HG02759 (cell line): ENCODE results near the gene ADCK2.
"Not testable (repeated sequence)": the region's sequence is repeated elsewhere in the genome, so short reads cannot be mapped to it uniquely, and the experiment has no call there.

Experiments used
- ATAC-seq: cut with Tn5 transposase; IDR thresholded peaks from one replicate; pipeline ENCODE4 v1.9.1; 2021; ENCODE audit warnings: mild to moderate bottlenecking, moderate library complexity; ENCODE audit not compliant: unreplicated experiment

ADCK2 gene

DNA sequence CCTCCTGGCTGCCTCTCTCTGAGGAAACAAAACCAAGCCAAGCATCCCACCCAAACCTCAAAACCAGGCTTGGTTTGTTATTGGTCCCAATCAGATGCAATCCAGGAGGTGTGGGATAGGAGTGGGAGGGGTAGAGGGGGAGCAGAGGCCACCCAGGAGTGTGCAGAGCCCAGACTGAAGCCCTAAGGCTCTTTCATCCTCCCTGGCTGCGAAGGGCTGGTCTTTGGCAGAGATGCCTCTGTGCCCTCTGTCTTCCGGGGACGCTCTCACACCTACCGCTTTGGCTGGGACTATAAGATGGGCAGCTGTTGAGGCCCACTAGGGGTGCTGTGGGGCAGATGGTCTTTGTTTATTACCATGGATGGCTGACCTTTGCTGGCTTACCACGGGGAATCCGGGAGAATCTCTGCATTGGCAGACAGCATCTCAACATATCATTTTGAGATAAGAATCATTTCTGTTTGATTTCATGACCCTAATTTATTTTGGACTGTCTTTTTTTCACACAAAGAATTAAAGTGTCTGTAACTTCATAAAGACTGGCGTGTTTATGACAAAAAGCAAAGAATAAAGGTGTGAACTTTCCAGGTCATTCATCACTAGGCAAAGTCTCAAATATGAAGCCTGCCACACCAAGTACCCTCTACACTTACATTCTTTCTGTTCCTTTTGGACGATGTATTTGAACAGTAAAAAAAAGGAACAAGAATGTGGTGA, 25.7 kb upstream of the ADCK2 start:
- peak; percentile 86 for ATAC-seq

DNA sequence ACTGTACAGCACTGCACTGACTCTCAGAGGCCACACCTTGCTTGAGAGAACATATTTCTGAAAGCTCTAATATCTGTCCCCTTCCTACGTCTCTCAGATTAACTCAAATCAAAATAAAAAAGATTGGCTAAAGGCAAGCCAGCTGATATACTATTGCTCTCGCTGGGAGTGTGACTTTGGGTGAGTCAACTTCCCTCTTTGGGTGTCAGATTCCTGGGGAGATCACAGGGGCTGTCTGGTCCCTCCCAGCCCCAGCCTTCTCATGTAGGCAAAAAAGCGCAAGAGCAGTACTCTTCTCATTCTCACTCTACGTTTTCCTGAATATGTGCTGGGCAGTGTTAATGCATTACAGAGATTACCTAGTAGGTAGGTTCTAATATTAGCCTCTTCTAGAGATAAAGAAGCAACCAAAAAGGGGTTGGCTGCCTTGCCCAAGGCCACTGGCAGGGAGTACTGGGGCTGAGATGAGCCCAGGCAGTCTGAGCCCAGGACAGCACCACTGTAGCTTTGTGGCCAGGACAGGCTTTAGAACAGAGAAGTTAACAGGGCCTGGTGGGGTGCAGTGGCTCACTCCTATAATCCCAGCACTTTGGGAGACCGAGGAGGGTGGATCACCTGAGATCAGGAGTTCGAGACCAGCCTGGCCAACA, 23.1 kb upstream of the ADCK2 start:
- ATAC-seq, result no peak

DNA sequence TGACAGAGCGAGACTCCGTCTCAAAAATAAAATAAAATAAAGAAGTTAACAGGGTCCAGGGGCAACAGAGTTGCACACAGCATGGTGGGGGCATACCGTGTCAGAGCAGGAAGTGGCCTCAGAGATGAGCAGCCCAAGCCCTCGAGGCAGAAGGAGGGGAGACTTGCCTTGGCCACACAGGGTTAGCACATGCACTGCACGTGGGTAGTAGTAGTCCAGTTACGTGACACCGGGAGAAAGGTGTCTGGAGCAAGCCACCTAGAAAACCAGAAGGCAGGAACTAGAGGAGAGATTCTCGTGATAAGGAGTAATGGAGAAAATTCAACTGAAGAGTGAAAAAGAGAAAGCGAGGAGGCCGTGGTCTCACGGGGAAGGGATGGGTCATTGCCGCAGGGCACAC, 22.4 kb upstream of the ADCK2 start:
- no peak for ATAC-seq

DNA sequence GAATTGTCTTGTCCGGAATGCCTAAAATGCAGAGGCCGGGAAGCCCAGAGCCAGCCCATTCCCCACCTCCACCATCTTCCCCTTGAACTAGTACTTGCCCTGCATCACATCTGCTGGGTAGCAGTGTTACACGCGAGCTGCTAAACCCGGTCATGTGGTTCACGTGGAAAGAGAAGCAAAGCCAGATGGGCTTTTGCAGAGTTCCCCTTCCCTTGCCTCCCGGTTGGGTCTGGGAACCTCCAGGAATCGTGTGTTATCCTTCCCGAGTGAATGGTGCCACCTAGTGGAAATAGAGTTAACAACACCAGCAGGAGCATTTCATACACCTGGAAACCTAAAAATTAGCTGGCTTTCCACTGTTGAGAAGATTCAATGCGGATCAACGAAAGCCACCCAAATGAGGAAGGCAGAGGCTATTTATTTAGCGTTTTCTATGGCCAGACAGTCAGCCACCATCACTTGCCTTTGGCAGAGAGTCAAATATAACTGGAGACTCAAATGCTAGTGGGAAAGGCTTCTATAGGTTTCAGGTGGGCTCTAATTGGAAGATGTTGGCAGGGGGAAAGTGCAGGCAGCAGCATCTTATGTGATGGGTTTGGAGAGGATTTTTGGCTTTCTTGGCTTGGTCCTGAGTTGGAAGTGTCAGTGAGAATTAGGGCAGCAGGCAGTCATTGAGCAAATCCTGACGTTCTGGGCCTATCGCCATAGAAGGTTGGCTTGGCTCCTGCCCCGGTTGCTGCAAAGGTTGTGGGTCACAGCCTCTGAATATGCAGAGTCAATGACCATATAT, 19.2 kb upstream of the ADCK2 start:
- ATAC-seq, result no peak

DNA sequence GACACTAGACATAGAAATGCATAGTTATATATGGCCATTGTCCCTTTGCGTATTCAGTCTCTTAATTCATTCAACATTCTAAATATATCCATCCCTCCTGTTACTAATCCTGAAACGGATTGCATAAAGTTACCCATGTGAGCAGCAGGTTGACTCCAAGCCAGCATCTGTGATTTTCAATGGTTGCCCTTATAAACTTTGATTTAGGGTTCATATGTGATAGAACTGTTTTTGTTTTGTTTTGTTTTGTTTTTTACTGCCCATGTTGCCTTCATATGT, 18.7 kb upstream of the ADCK2 start:
- ATAC-seq, result no peak

DNA sequence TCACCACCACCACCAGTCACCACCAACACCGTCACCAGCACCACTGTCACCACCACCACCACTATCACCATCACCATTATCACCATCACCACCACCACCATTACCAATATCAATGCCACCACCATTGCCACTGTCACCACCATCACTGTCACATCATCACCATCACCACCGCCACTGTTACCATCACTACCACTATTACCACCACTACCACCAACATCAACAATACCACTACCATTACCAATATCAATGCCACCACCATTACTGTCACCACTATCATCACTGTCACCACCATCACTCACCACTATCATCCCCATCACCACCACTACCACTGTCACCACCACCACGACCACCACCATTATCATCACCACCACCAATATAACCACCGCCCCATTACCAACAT, 18.1 kb upstream of the ADCK2 start:
- no peak for ATAC-seq

DNA sequence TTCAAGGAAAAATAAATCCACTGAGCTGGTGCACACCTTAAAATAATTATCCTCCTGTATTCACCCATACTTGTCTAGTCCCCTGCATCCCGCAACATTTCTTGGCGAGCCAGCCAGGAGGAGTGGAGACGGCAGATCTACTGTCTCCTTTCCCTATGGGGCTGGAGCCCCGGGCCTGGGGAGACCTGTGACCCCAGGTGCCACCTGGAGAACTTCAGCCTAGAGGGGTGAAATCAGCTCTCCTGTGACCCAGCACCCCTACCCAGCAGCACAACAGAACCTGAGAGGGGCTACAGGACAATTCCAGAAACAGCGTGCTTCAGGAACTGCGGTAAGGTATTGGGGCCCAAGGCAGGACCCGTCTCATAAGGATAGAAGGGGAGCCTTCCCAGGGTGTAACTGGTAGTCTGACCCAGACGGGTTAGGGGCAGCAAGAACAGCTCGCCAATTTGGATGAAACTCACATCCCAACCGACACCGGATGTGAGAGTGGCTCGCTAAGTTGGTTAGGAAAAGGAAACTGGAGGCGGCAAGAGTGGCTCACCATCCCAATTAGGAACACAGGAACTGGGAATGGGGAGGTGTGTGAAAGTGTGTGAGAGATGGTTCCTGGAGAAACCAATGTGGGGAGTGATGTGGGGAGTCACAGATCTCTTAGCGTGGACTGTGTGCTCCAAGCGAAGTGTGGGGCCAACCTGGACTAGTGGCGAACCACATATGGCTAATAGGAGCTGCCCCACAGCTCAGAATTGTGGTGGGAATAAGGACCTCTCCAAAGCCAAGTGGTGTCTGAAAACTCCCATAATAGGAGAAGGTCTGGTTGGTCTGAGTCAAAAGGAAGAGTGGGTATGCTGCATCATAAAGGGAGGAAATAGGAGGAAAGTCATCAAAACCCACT, 17.0 kb upstream of the ADCK2 start:
- ATAC-seq, result no peak

DNA sequence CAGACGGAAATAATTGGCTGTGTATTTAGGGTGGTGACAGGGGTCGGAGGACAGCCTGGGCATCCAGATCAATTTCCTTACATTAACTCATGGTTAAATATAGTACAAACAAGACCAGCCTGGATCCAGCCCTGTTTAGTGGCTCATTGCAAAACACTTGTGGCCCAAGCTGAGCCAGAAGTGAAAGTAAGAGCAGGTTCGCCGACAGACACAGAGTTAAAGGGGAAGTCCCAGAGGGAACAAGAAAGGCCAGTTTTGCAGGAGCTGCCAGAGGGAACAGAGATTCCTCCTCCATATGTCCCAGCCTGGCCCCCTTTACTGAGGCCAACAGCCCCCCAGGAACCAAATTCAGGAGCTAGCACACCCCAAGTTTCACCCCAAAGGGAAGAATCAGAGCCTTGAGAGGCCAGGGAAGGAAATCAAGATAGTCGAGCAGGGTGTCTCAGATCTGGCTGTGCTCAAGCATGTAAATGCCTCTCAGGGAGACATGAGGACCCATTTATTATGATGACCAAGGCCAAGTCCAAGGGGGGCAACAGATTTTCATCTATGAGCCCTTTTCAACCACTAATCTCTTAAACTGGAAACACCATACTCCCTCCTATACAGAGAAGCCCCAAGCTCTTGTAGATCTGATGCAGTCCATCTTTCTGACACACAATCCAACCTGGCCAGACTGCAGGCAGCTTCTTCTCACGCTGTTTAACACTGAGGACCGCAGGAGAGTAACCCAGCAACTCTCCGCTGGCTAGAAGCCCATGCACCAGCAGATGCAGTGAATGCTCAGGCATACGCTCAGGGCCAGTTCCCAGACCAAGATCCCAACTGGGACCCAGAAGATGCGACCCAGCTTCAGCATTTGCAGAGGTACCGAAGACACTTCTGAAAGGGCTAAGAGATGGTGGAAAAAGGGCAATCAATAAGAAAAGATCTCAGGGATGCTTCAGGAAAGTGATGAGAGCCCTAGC, 15.9 kb upstream of the ADCK2 start:
- peak; percentile 85 for ATAC-seq

DNA sequence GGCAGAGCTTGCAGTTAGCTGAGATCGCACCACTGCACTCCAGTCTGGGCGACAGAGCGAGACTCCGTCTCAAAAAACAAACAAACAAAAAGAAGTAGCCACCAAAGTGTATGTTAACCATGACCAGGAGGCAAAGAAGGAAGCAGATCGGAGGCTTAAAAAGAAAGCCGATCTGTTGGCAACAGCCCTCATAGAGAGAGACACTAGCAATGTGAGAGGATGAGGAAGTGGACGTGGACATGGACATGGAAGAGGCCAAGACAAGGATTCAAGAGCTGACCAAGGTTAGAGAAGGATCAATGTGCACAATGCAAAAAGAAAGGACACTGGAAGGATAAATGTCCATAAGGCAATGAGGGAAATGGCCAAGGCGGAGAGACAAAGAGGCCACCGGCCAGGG, 14.9 kb upstream of the ADCK2 start:
- ATAC-seq, result no peak

DNA sequence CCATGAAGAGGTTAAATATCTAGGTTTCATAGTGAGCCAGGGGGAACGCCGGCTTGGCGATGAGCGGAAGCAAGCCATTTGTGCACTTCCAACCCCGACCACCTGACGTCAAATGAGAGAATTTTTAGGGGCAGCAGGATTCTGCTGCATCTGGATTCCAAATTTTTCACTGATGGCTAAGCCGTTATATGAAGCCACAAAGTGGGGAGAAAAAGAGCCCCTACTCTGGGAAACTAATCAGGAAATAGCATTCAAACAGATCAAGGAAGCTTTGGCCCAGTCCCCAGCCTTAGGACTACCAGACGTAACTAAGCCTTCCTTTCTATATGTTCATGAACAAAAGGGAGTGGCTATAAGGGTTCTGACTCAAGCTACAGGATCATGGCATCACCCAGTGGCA, 12.9 kb upstream of the ADCK2 start:
- ATAC-seq, result no peak

DNA sequence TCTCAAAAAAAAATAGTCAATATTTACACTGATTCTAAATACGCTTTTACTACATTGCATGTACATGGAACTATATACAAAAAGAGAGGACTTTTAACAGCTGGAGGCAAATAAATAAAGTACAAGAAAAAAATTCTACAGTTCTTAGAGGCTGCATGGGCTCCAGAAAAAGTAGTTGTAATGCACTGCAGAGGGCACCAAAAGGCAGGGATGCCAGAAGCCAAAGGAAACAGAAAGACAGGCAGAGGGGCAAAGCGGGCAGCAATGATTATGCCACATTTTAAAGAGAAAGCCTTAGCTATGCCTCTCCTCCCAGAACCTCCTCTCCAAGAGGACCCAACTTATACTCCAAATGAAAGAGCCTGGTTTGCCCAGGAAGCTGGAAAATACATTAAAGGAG, 11.6 kb upstream of the ADCK2 start:
- ATAC-seq, result no peak

DNA sequence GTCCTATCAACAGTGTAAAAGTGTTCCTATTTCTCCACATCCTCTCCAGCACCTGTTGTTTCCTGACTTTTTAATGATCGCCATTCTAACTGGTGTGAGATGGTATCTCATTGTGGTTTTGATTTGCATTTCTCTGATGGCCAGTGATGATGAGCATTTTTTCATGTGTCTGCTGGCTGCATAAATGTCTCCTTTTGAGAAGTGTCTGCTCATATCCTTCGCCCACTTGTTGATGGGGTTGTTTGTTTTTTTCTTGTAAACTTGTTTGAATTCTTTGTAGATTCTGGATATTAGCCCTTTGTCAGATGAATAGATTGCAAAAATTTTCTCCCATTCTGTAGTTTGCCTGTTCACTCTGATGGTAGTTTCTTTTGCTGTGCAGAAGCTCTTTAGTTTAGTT, 9.8 kb upstream of the ADCK2 start:
- not testable (repeated sequence) for ATAC-seq

DNA sequence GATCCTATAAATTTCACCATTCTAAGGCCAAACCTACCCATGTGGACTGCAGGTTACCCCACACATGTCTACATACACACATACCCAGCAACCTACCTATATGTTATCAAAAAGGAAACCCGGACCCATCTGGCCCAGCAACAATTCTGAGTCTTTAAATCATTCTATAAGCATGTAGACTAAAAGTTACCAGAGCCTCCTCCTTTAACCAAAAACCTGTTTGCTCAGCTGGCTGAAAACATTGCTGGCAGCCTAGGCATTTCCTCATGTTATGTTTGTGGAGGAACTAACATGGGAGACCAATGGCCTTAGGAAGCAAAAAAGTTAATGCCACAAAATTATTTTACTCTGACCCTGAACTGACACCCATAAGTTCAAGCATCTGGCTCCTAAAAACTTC, 5.3 kb upstream of the ADCK2 start:
- no peak for ATAC-seq

DNA sequence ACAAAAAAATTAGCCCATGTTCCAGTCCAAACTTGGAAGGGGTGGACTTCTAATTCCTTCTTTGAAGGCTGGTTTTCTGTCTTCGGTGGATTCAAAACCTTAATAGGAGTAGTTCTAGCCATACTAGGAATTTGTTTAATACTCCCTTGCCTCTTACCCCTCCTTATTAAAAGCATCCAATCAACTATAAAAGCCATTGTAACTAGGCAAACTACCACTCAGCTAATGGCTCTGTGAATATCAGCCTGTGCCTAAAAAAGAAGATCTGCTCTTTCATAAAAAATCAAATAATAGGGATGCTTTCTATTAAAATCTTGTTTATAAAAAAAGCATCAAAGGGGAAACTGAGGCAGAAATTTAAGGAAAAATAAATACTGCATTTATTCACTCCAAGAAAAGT, 4.1 kb upstream of the ADCK2 start:
- ATAC-seq, result no peak

DNA sequence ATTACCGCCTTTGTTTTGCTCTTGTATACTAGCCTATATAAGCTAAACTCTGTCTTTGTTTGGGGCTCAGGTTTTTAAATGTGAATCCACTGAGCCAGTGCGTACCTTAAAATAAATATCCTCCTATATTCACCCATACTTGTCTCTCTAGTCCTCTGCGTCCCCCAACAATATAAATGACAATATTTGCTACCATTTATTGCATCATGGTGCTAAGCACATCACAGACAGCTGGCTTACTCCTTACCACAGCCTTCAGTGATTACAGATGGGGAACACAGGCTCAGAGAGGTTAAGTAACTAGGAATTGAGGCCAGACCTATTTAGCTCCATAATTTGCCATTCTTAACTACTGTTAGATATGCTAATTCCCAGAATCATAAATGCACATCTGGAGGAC, 3.4 kb upstream of the ADCK2 start:
- no peak for ATAC-seq

DNA sequence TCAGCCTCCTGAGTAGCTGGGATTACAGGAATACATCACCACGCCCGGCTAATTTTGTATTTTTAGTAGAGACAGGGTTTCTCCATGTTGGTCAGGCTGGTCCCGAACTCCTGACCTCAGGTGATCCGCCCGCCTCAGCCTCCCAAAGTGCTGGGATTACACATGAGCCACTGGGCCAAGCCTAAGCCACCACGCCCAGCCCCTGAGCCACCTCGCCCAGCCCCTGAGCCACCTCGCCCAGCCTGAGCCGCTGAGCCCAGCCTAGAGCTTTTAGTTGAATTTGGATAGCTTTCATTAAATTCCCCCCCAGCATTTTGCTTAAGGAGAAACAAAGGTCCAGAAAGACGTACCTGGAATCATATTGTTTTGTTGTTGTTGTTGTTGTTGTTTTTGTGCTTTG, 2.9 kb upstream of the ADCK2 start:
- not testable (repeated sequence) for ATAC-seq

DNA sequence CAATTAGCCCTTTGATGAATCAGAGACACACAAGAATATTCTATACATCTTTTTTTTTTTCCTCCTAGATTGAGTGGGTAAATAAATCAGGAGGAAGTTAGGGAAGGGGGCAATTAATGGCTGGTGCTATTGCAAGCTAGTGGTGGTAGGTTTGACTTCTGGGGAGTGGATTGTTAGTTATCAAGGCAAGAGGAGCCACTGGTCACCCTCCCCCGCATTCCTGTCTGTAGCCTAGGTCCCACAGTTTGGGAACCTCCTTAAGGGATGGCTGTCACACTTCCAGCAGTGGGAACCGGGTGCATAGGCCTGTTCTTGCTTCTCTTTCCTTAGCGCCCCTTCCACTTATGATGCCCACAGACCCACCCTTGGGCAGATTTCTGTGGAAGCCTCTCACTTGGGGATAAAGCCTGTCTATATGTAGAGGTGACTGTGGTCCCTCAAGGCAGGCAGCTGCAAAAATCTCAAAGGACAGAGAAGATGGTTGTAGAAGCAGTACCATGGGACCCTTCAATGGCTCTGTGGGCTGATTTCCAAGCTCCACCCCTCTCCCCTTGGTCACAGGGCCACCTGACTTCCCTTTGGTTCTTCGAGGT, 2.3 kb upstream of the ADCK2 start:
- no peak for ATAC-seq

DNA sequence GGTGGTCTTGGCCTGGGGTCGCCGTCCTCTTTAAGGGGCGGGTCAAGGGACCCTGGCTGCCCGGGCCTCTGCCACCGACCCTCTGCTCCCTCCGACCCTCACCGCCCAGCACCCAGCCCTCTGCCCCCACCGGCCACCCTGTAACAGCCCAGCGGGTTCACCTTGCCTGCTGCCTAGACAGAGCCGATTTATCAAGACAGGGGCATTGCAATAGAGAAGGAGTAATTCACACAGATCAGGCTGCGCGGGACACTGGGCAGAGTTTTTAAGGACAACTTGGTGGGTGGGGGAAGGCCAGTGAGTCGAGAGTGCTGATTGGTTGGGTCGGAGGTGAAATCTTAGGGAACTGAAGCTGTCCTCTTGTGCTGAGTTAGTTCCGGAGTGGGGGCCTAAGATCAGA, 779 bp upstream of the ADCK2 start:
- ATAC-seq, result no peak

DNA sequence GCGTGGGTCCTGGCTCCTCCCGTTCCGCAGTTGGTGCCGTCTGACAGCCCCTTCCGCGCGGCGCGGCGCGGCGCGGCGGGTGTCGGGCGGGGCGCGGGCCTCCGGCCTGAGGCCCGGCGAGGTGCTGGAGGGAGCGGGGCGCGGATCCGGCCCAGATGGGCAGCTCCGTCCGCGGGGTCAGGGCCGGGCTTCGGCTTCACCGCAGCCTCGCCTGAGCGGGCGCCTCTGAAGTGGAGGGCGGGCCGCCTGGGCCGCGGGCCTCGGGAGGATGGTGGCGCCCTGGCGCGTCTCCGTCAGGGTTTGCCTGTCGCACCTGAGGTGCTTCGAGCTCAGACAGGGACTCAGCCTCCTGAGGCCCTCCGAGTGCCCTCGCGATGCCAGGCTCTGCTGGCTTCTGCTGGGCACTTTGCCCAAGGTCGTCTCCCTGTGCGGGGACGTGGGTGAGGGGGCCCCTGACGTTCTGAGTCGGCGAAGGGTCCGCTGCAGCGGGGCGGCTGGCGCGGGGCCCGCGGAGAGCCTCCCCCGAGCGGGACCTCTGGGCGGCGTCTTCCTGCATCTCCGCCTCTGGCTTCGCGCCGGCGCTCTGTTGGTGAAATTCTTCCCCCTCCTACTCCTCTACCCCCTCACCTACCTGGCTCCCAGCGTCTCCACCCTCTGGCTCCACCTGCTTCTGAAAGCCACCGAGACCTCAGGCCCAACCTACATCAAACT, 473 bp downstream of the ADCK2 start:
- ATAC-seq, result peak; percentile 54
